K562 (cell line): ENCODE data around the gene SNX27. TPM values are rescaled to one million over a fixed set of nuclear protein-coding genes. Genes with fewer than 3 reads are reported as not detected.

Experiments
- E2F3 ChIP-seq: fragments of 250-450 bp; sonication (Bioruptor Pico); IDR thresholded peaks from 2 replicates; pipeline ENCODE4 v1.4.0; 2020; ENCODE audit warnings: mild to moderate bottlenecking
- GMEB1 ChIP-seq: fragments of 250-450 bp; sonication (Bioruptor Pico); IDR thresholded peaks from 2 replicates; pipeline ENCODE4 v1.4.0; 2020; ENCODE audit warnings: mild to moderate bottlenecking
- NR2C1 ChIP-seq, 2 experiments: fragments of 450-650 bp; IDR thresholded peaks; 2 replicates each; pipeline ENCODE4 v1.6.1; 2017; ENCODE audit warnings: mild to moderate bottlenecking in 2 of 2, antibody characterized with exemption in 1 of 2, inconsistent platforms in 1 of 2, missing compliant biosample characterization in 1 of 2, missing genetic modification characterization in 1 of 2
- TCFL5 ChIP-seq: fragments of 250-450 bp; sonication (Bioruptor Pico); conservative IDR thresholded peaks from 2 replicates; pipeline ENCODE4 v1.6.1; 2021; ENCODE audit warnings: mild to moderate bottlenecking, moderate library complexity, matching md5 sums
- ZBTB40 ChIP-seq, 2 experiments: fragments of 450-650 bp in 1 of 2; sonication (generic) in 1 of 2; formaldehyde crosslinking in 1 of 2; IDR thresholded peaks; 2 replicates each; pipeline versions ENCODE4 v1.7.1 to v1.9.0; 2016 to 2022; ENCODE audit warnings: inconsistent platforms in 1 of 2, mild to moderate bottlenecking in 1 of 2, missing genetic modification reagents in 1 of 2
- polyA plus RNA-seq, 8 experiments: library from polyadenylated mRNA; depleted of rRNA in 4 of 8; stranded (reverse) in 5 of 8; unstranded in 3 of 8; fragments of >200 nt; fragmentation: Nextera tagmentation in 2 of 8; fragmentation: Illumina TruSeq in 1 of 8; extraction: Ambion mirVana in 2 of 8; extraction: Trizol in 1 of 8; gene quantifications; 2 replicates each; pipeline versions ENCODE4 v1.2.1 to v1.2.3, GENCODE V29; 2011 to 2014; ENCODE audit warnings: inconsistent platforms in 1 of 8, missing spikeins in 1 of 8
- total RNA-seq, 7 experiments: library from RNA; depleted of rRNA in 6 of 7; stranded (reverse); fragments of >200 nt in 6 of 7; fragmentation: Illumina TruSeq in 2 of 7; extraction: Trizol in 2 of 7; gene quantifications; 2 replicates each; pipeline versions ENCODE4 v1.2.1 to v1.2.3, GENCODE V29; 2011 to 2021; ENCODE audit warnings: low replicate concordance in 1 of 7
- TF ChIP-seq, protein P1 (sequence below), 3 experiments: fragments of 200-800 bp in 1 of 3; sonication (Bioruptor generic) in 1 of 3; sonication (generic) in 1 of 3; formaldehyde crosslinking in 1 of 3; IDR thresholded peaks; 2 replicates each; pipeline versions ENCODE4 v1.6.1 to v1.8.0; 2016 to 2022; ENCODE audit warnings: mild to moderate bottlenecking in 2 of 3, missing compliant biosample characterization in 2 of 3, missing genetic modification characterization in 2 of 3, missing genetic modification reagents in 1 of 3
- TF ChIP-seq, protein P2 (sequence below): fragments of 200-800 bp; sonication (Bioruptor generic); IDR thresholded peaks from 2 replicates; pipeline ENCODE4 v1.6.1; 2016; ENCODE audit warnings: missing genetic modification characterization, missing compliant biosample characterization

SNX27 gene
- total and polyA plus RNA-seq, 9 of the 15 experiments (the other 6 are each of a cell fraction or from before 2014, with no cell fraction given): 4.5 to 18.7 (median 10.1) TPM

GRCh38 chr1:151611832-151612500, at the start of gene SNX27 (continued):
- peak; percentile 46; the same call in 1 of the 2 replicates for TF ChIP-seq ZBTB40 (IDR thresholded peaks at IDR 0.05)
- no peak for TF ChIP-seq ZBTB40 (CRISPR knock-in tag; IDR thresholded peaks at IDR 0.05)
- TF ChIP-seq, protein P1, sequence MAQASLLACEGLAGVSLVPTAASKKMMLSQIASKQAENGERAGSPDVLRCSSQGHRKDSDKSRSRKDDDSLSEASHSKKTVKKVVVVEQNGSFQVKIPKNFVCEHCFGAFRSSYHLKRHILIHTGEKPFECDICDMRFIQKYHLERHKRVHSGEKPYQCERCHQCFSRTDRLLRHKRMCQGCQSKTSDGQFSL (CRISPR knock-in tag; IDR thresholded peaks at IDR 0.05): peak; percentile 63; the same call in 1 of the 2 replicates
- TF ChIP-seq, protein P1 (tag; IDR thresholded peaks at IDR 0.05): no peak; a peak in 1 of 4 replicates
- no peak for TF ChIP-seq TCFL5 (CRISPR knock-in tag)
- TF ChIP-seq, protein P2, sequence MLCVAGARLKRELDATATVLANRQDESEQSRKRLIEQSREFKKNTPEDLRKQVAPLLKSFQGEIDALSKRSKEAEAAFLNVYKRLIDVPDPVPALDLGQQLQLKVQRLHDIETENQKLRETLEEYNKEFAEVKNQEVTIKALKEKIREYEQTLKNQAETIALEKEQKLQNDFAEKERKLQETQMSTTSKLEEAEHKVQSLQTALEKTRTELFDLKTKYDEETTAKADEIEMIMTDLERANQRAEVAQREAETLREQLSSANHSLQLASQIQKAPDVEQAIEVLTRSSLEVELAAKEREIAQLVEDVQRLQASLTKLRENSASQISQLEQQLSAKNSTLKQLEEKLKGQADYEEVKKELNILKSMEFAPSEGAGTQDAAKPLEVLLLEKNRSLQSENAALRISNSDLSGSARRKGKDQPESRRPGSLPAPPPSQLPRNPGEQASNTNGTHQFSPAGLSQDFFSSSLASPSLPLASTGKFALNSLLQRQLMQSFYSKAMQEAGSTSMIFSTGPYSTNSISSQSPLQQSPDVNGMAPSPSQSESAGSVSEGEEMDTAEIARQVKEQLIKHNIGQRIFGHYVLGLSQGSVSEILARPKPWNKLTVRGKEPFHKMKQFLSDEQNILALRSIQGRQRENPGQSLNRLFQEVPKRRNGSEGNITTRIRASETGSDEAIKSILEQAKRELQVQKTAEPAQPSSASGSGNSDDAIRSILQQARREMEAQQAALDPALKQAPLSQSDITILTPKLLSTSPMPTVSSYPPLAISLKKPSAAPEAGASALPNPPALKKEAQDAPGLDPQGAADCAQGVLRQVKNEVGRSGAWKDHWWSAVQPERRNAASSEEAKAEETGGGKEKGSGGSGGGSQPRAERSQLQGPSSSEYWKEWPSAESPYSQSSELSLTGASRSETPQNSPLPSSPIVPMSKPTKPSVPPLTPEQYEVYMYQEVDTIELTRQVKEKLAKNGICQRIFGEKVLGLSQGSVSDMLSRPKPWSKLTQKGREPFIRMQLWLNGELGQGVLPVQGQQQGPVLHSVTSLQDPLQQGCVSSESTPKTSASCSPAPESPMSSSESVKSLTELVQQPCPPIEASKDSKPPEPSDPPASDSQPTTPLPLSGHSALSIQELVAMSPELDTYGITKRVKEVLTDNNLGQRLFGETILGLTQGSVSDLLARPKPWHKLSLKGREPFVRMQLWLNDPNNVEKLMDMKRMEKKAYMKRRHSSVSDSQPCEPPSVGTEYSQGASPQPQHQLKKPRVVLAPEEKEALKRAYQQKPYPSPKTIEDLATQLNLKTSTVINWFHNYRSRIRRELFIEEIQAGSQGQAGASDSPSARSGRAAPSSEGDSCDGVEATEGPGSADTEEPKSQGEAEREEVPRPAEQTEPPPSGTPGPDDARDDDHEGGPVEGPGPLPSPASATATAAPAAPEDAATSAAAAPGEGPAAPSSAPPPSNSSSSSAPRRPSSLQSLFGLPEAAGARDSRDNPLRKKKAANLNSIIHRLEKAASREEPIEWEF (CRISPR knock-in tag): no peak
- peak; percentile 77 for TF ChIP-seq GMEB1 (CRISPR knock-in tag)
- TF ChIP-seq E2F3 (CRISPR knock-in tag): peak; percentile 48; the same call in 1 of the 2 replicates
- TF ChIP-seq NR2C1 (IDR thresholded peaks at IDR 0.05): peak; percentile 87
- TF ChIP-seq NR2C1 (tag; IDR thresholded peaks at IDR 0.05): peak; percentile 96
